CD8-positive, alpha-beta memory T cell (primary cell): ENCODE results near the gene VPS33A. TPM values are rescaled to one million over a fixed set of nuclear protein-coding genes. Genes with fewer than 3 reads are reported as not detected.

Experiments
- CTCF ChIA-PET: fragments of 350-600 bp; sonication (Branson Sonifier 250); formaldehyde crosslinking; loops from one replicate; lab custom pipeline; 2021; ENCODE audit warnings: antibody characterized with exemption; lab: Charles Lee
- POLR2A ChIA-PET: fragments of 350-600 bp; sonication (Branson Sonifier 250); formaldehyde crosslinking; loops from one replicate; lab custom pipeline; 2021; ENCODE audit warnings: antibody characterized with exemption; lab: Charles Lee
- DNase-seq, 5 donors: peaks; one replicate each; pipeline versions ENCODE4 v3.0.0 to v3.0.0-alpha.2; 2020 to 2022; ENCODE audit warnings: mixed read lengths in 1 of 5
- H3K27ac ChIP-seq: one replicate; pipeline ENCODE4 v1.7.0; 2013; ENCODE audit warnings: low read depth, mild to moderate bottlenecking, low read length, moderate library complexity
- H3K27me3 ChIP-seq: 2 replicates; pipeline ENCODE4 v1.7.0; 2013; ENCODE audit warnings: low read length, mild to moderate bottlenecking; ENCODE audit not compliant: insufficient read depth, poor library complexity, severe bottlenecking
- H3K36me3 ChIP-seq: 2 replicates; pipeline ENCODE4 v1.7.0; 2013; ENCODE audit warnings: mild to moderate bottlenecking, low read length, moderate library complexity; ENCODE audit not compliant: insufficient read depth
- H3K4me1 ChIP-seq: 2 replicates; pipeline ENCODE4 v1.7.0; 2013; ENCODE audit warnings: mild to moderate bottlenecking, low read length, moderate library complexity; ENCODE audit not compliant: insufficient read depth
- H3K4me3 ChIP-seq: 2 replicates; pipeline ENCODE4 v1.7.0; 2013; ENCODE audit warnings: mild to moderate bottlenecking, low read length
- H3K9me3 ChIP-seq: 2 replicates; pipeline ENCODE4 v1.7.0; 2013; ENCODE audit warnings: mild to moderate bottlenecking, low read length
- H3K27ac Mint-ChIP-seq, 8 donors: one replicate each; pipeline ENCODE4 v1.8.0; 2020 to 2021; ENCODE audit warnings: mixed read lengths in 8 of 8, mild to moderate bottlenecking in 6 of 8, inconsistent platforms in 3 of 8, moderate library complexity in 3 of 8
- H3K27me3 Mint-ChIP-seq, 2 donors: one replicate each; pipeline ENCODE4 v1.8.0; 2020 to 2021; ENCODE audit warnings: mixed read lengths in 2 of 2, mild to moderate bottlenecking in 1 of 2, moderate library complexity in 1 of 2
- H3K36me3 Mint-ChIP-seq, 3 donors: one replicate each; pipeline ENCODE4 v1.8.0; 2020 to 2021; ENCODE audit warnings: mixed read lengths in 3 of 3, inconsistent platforms in 1 of 3, mild to moderate bottlenecking in 1 of 3
- H3K4me1 Mint-ChIP-seq, 3 donors: one replicate each; pipeline ENCODE4 v1.8.0; 2020 to 2021; ENCODE audit warnings: mixed read lengths in 3 of 3, inconsistent platforms in 1 of 3, mild to moderate bottlenecking in 1 of 3
- H3K4me3 Mint-ChIP-seq, 7 donors: one replicate each; pipeline ENCODE4 v1.8.0; 2020 to 2021; ENCODE audit warnings: mixed read lengths in 7 of 7, mild to moderate bottlenecking in 6 of 7, moderate library complexity in 4 of 7, inconsistent platforms in 2 of 7
- H3K9me3 Mint-ChIP-seq, 5 donors: one replicate each; pipeline ENCODE4 v1.8.0; 2020 to 2022; ENCODE audit warnings: mixed read lengths in 5 of 5, mild to moderate bottlenecking in 3 of 5, moderate library complexity in 2 of 5, inconsistent platforms in 1 of 5
- polyA plus RNA-seq: library from polyadenylated mRNA; unstranded; fragments of 300-500 nt; fragmentation: Illumina TruSeq; gene quantifications from one replicate; pipeline ENCODE4 v1.2.3, GENCODE V29; 2021
- total RNA-seq, 2 experiments: library from RNA; stranded (reverse); gene quantifications; one replicate each; pipeline ENCODE4 v1.2.3, GENCODE V29; 2021

VPS33A gene
- total and polyA plus RNA-seq, 3 experiments from 2014 or later: 30.6 to 44.2 (median 43.1) TPM

- H3K4me3 ChIP-seq: no peak overlapping the region
- H3K9me3 ChIP-seq: no peaks in the 10 kb centered on the region
- Mint-ChIP-seq H3K4me3 (peak overlapping the region in 1 of 7 donors; percentile 62), H3K9me3 (no peaks in the 10 kb centered on the region), H3K36me3 (peaks cover 20 to 74% (median 26%) of the 10 kb centered on the region in 3 donors), H3K4me1 (peaks cover 14 to 17% (median 17%) of the 10 kb centered on the region in 3 donors), H3K27me3 (no peaks in the 10 kb centered on the region), H3K27ac (peak overlapping the region in 1 of 8 donors; percentile 58)
- ChIA-PET CTCF (no interaction called here), POLR2A (no interaction called here)
- peaks cover 8% of the 10 kb centered on the region for H3K4me1 ChIP-seq
- H3K36me3 ChIP-seq: peaks cover 52% of the 10 kb centered on the region
- no peak overlapping the region for H3K27ac ChIP-seq
- no peaks in the 10 kb centered on the region for H3K27me3 ChIP-seq
- DNase-seq: no peak
Measured at GRCh38 chr12:122232691-122233090, 33.6 kb downstream of the VPS33A start.

GRCh38 chr12:122230798-122231197 lies 35.5 kb downstream of the VPS33A start:
- no peaks in the 10 kb centered on the region for H3K9me3 ChIP-seq
- no peak for DNase-seq
- H3K27ac ChIP-seq: no peak overlapping the region
- no peak overlapping the region for H3K4me3 Mint-ChIP-seq
- H3K4me1 ChIP-seq: peaks cover 19% of the 10 kb centered on the region
- peaks cover 13 to 64% (median 24%) of the 10 kb centered on the region in 3 donors for H3K36me3 Mint-ChIP-seq
- H3K36me3 ChIP-seq: peaks cover 42% of the 10 kb centered on the region
- ChIA-PET CTCF (interaction anchor here (1.3 kb wide), 1 partner anchor 14 kb away, joined by 5 read pairs; no protein-coding TSS in a partner anchor), POLR2A (no interaction called here)
- H3K9me3 Mint-ChIP-seq: no peaks in the 10 kb centered on the region
- H3K27me3 ChIP-seq: no peaks in the 10 kb centered on the region
- H3K4me1 Mint-ChIP-seq: peaks cover 25 to 31% (median 28%) of the 10 kb centered on the region in 3 donors
- no peaks in the 10 kb centered on the region for H3K27me3 Mint-ChIP-seq
- H3K27ac Mint-ChIP-seq: no peak overlapping the region
- no peak overlapping the region for H3K4me3 ChIP-seq

DNA sequence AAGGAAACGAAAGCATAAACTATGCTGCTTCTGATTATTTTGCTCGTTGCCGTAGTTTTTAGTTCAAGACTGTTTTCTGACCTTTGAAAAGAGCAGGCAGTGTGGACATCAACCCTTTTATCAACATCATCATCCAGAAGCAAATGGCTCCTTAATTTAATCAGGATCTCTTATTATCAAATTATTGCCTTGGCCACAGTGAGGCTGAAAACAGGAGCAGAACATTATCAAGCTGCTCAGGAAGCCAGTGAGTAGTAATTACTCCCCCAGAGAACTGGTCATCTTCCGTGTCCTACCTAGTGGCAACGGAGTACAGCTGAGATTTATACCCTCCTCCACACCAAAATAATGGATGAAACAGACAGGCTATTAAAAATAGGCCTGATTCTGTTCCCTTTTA lies 38.2 kb downstream of the VPS33A start:
- no peak overlapping the region for H3K27ac ChIP-seq
- CTCF ChIA-PET: interaction anchor here (3.5 to 4.3 kb wide), 2 partner anchors 16 to 38 kb away, joined by 36 to 43 read pairs; partner anchors contain the start of gene VPS33A
- POLR2A ChIA-PET: interaction anchor here (3.9 kb wide), 2 partner anchors 16 to 38 kb away, joined by 33 to 90 read pairs; partner anchors contain the start of gene VPS33A

DNA sequence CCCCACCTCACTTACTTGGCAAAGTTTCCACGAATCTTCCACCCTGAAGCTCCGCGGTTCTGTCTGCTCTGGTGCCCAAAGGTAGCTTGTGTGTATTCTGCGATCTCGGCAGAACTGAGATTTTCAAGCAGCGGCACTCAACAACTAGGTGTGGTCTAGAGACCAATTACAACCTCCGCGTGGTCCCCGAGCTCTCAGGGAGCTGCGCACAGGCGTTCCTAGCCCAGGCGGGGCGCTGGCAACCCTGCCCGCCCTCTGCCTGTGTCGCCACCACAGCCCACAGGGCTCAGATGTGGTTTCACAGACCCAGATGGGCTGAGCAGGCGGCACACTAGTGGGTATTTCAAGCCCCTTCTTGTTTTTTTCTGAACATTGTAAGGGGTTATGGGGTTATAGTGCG lies 39.0 kb downstream of the VPS33A start:
- Histone ChIP-seq H3K27ac (peak overlapping the region; percentile 3), H3K9me3 (no peaks in the 10 kb centered on the region), H3K36me3 (peaks cover 19% of the 10 kb centered on the region), H3K27me3 (no peaks in the 10 kb centered on the region), H3K4me1 (peaks cover 40% of the 10 kb centered on the region), H3K4me3 (peak overlapping the region; percentile 14)
- POLR2A ChIA-PET: interaction anchor here (1.2 to 3.9 kb wide), 4 partner anchors 9 to 39 kb away, joined by 3 to 90 read pairs (median 18); partner anchors contain the start of gene VPS33A
- Mint-ChIP-seq H3K4me1 (peaks cover 42 to 54% (median 48%) of the 10 kb centered on the region in 3 donors), H3K27me3 (no peaks in the 10 kb centered on the region), H3K27ac (peak overlapping the region; percentile 88 to 97 (median 94)), H3K36me3 (peaks cover 4 to 52% (median 15%) of the 10 kb centered on the region in 3 donors), H3K4me3 (peak overlapping the region; percentile 84 to 96 (median 86)), H3K9me3 (no peaks in the 10 kb centered on the region)
- CTCF ChIA-PET: interaction anchor here (2.0 to 4.3 kb wide), 4 partner anchors 13 to 39 kb away, joined by 6 to 43 read pairs (median 22); partner anchors contain the start of gene VPS33A
- DNase-seq: peak; percentile 66 to 93 (median 84)

More for the DNA sequence above, 38.2 kb downstream of the VPS33A start:
- Mint-ChIP-seq H3K27ac (peak overlapping the region; percentile 85 to 97 (median 92)), H3K36me3 (peaks cover 8 to 54% (median 18%) of the 10 kb centered on the region in 3 donors), H3K4me1 (peaks cover 39 to 50% (median 44%) of the 10 kb centered on the region in 3 donors), H3K4me3 (peak overlapping the region; percentile 84 to 96 (median 86)), H3K9me3 (no peaks in the 10 kb centered on the region), H3K27me3 (no peaks in the 10 kb centered on the region)
- no peaks in the 10 kb centered on the region for H3K27me3 ChIP-seq
- H3K9me3 ChIP-seq: no peaks in the 10 kb centered on the region
- H3K4me3 ChIP-seq: peak overlapping the region; percentile 14
- peaks cover 23% of the 10 kb centered on the region for H3K36me3 ChIP-seq
- no peak for DNase-seq
- H3K4me1 ChIP-seq: peaks cover 40% of the 10 kb centered on the region

GRCh38 chr12:122226366-122227125 lies 39.7 kb downstream of the VPS33A start:
- Mint-ChIP-seq H3K9me3 (no peaks in the 10 kb centered on the region), H3K27ac (peak overlapping the region in 7 of 8 donors; percentile 91 to 97 (median 93)), H3K4me1 (peaks cover 42 to 60% (median 48%) of the 10 kb centered on the region in 3 donors), H3K36me3 (peaks cover 0 to 51% (median 13%) of the 10 kb centered on the region in 3 donors), H3K27me3 (no peaks in the 10 kb centered on the region), H3K4me3 (peak overlapping the region; percentile 85 to 96 (median 89))
- H3K36me3 ChIP-seq: peaks cover 18% of the 10 kb centered on the region
- POLR2A ChIA-PET: interaction anchor here (0.8 to 3.9 kb wide), 15 partner anchors 10 to 1137 kb away, joined by 3 to 90 read pairs (median 4); partner anchors contain the start of genes B3GNT4, KNTC1, OGFOD2 and RSRC2
- H3K9me3 ChIP-seq: no peaks in the 10 kb centered on the region
- CTCF ChIA-PET: interaction anchor here (0.9 to 4.3 kb wide), 5 partner anchors 14 to 40 kb away, joined by 3 to 43 read pairs (median 9); partner anchors contain the start of gene VPS33A
- peaks cover 40% of the 10 kb centered on the region for H3K4me1 ChIP-seq
- no peaks in the 10 kb centered on the region for H3K27me3 ChIP-seq
- DNase-seq: peak in 1 of 5 donors; percentile 55
- H3K4me3 ChIP-seq: peak overlapping the region; percentile 14
- H3K27ac ChIP-seq: no peak overlapping the region

DNA sequence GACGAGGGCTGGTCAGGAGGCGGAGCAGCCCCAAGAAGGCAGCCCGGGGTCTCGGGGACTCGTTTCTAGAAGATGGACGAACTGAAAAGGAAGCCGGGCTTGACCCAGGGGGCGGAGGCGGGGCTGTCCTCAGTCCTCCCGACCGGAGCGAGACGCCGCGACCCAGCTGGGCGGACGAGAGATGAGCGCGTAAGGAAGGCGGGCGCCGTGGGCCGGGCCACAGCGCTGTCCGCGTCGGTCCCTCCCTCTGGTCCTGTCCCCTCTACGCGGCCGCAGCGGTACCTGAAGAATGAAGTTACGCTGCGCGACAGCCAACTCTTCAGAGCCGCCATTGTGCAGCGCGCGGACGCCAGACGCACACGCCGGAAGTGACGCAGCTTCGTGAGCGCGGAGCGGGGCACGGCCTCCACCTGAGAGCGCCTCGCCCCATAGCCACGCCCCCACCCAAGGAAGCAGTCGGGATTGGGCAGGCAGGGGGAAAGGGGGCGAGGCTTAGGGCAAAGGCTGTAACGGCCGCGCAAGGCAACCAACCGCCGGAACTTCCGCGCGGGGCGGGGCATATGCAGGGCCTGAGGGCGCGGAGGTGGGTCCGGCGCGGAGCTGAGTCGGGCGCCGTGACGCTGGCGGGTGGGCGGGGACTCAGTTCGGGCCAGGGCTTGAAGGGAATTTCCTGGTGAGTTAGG lies 40.5 kb downstream of the VPS33A start, which contains the start of gene DIABLO:
DIABLO (minus strand) TSS at position 370 of the 683 bp plus-strand sequence; CDS start at position 332, 38 bp downstream.
- peak within 1 kb of the TSS; percentile 99 for H3K27ac ChIP-seq
- Mint-ChIP-seq H3K36me3 (peaks cover 0 to 51% (median 9%) of the 10 kb centered on the region in 3 donors), H3K4me1 (peaks cover 46 to 67% (median 51%) of the 10 kb centered on the region in 3 donors), H3K9me3 (no peaks in the 10 kb centered on the region), H3K4me3 (peak within 1 kb of the TSS; percentile 86 to 96 (median 89)), H3K27ac (peak within 1 kb of the TSS; percentile 91 to 98 (median 94)), H3K27me3 (no peaks in the 10 kb centered on the region)
- H3K4me1 ChIP-seq: peaks cover 40% of the 10 kb centered on the region
- no peaks in the 10 kb centered on the region for H3K27me3 ChIP-seq
- peak within 1 kb of the TSS; percentile 86 for H3K4me3 ChIP-seq
- DNase-seq: peak; percentile 100
- peaks cover 20% of the 10 kb centered on the region for H3K36me3 ChIP-seq
- H3K9me3 ChIP-seq: no peaks in the 10 kb centered on the region
- POLR2A ChIA-PET: interaction anchor here (0.5 to 3.9 kb wide), 18 partner anchors 8 to 1138 kb away, joined by 3 to 90 read pairs (median 4); partner anchors contain the start of genes B3GNT4, KNTC1, OGFOD2 and RSRC2
- CTCF ChIA-PET: interaction anchor here (0.9 to 4.3 kb wide), 5 partner anchors 14 to 40 kb away, joined by 3 to 43 read pairs (median 9); partner anchors contain the start of gene VPS33A

DNA sequence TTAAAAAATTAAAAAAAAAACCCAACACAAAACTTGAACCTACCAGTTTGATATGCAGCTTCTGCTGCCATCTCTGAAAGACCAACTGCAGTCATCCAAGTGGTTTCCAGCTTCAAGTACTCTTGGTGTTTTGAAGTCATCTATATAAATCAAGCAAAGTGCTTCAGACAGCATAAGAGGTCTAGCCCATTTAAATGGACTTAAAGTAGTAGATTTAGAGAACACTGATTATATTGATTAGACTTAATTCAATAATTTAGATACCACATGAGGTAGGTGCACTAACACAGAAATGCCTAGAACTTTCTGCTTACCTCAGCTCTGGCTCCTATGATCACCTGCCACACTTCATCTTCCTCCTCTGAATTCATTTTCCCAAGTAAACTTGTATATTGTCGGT lies 49.8 kb downstream of the VPS33A start:
- H3K4me3 ChIP-seq: no peak overlapping the region
- peaks cover 68% of the 10 kb centered on the region for H3K36me3 ChIP-seq
- POLR2A ChIA-PET: interaction anchor here (1.0 to 1.4 kb wide), 2 partner anchors 9 to 11 kb away, joined by 3 to 4 read pairs; partner anchors contain the start of gene DIABLO
- no peaks in the 10 kb centered on the region for H3K27me3 ChIP-seq
- DNase-seq: no peak
- Mint-ChIP-seq H3K4me3 (no peak overlapping the region), H3K9me3 (no peaks in the 10 kb centered on the region), H3K4me1 (peaks cover 8 to 17% (median 12%) of the 10 kb centered on the region in 3 donors), H3K36me3 (peaks cover 4 to 84% (median 11%) of the 10 kb centered on the region in 3 donors), H3K27ac (no peak overlapping the region), H3K27me3 (no peaks in the 10 kb centered on the region)
- H3K9me3 ChIP-seq: no peaks in the 10 kb centered on the region
- no peaks in the 10 kb centered on the region for H3K4me1 ChIP-seq
- CTCF ChIA-PET: interaction anchor here (1.3 kb wide), 1 partner anchor 50 kb away, joined by 4 read pairs; no protein-coding TSS in a partner anchor
- H3K27ac ChIP-seq: no peak overlapping the region
